Measurements from ENCODE around the gene GPC6.

Gene GPC6

GRCh38 chr13:93375491-93375890, 148.9 kb downstream of the GPC6 start:
- DNase-seq (ENCODE audit: low read depth) = no peak

- no peak for DNase-seq (ENCODE audit: low read depth)
Observed at GRCh38 chr13:93377196-93377595, 150.6 kb downstream of the GPC6 start.

- DNase-seq (ENCODE audit: low read depth) = no peak
Observed at GRCh38 chr13:93378184-93378583, 151.6 kb downstream of the GPC6 start.

- DNase-seq (ENCODE audit: low read depth) = no peak
Observed at GRCh38 chr13:93386116-93386515, 159.5 kb downstream of the GPC6 start.

GRCh38 chr13:93388701-93389100, 162.1 kb downstream of the GPC6 start:
- no peak for DNase-seq (ENCODE audit: low read depth)

GRCh38 chr13:93397619-93398018, 171.0 kb downstream of the GPC6 start:
- no peak for DNase-seq (ENCODE audit: low read depth)

- DNase-seq (ENCODE audit: low read depth) = no peak
Observed at GRCh38 chr13:93398167-93399035, 171.8 kb downstream of the GPC6 start.

- DNase-seq (ENCODE audit: low read depth) = no peak
Observed at GRCh38 chr13:93399212-93399611, 172.6 kb downstream of the GPC6 start.

GRCh38 chr13:93406136-93406535, 179.5 kb downstream of the GPC6 start:
- DNase-seq (ENCODE audit: low read depth) = no peak

GRCh38 chr13:93407551-93407950, 180.9 kb downstream of the GPC6 start:
- DNase-seq (ENCODE audit: low read depth) = no peak

GRCh38 chr13:93409001-93409400, 182.4 kb downstream of the GPC6 start:
- no peak for DNase-seq (ENCODE audit: low read depth)

GRCh38 chr13:93409816-93410215, 183.2 kb downstream of the GPC6 start:
- no peak for DNase-seq (ENCODE audit: low read depth)

GRCh38 chr13:93411186-93411680, 184.6 kb downstream of the GPC6 start:
- no peak for DNase-seq (ENCODE audit: low read depth)

- no peak for DNase-seq (ENCODE audit: low read depth)
Observed at GRCh38 chr13:93412676-93413075, 186.1 kb downstream of the GPC6 start.

- DNase-seq (ENCODE audit: low read depth) = no peak
Observed at GRCh38 chr13:93413972-93414717, 187.5 kb downstream of the GPC6 start.

- DNase-seq (ENCODE audit: low read depth) = no peak
Observed at GRCh38 chr13:93416736-93417355, 190.2 kb downstream of the GPC6 start.

- no peak for DNase-seq (ENCODE audit: low read depth)
Observed at GRCh38 chr13:93418398-93418797, 191.8 kb downstream of the GPC6 start.

GRCh38 chr13:93420206-93420605, 193.6 kb downstream of the GPC6 start:
- no peak for DNase-seq (ENCODE audit: low read depth)

GRCh38 chr13:93420887-93421286, 194.3 kb downstream of the GPC6 start:
- DNase-seq (ENCODE audit: low read depth) = no peak

GRCh38 chr13:93422980-93423543, 196.5 kb downstream of the GPC6 start:
- DNase-seq (ENCODE audit: low read depth) = no peak

- DNase-seq (ENCODE audit: low read depth) = no peak
Observed at GRCh38 chr13:93425411-93425810, 198.8 kb downstream of the GPC6 start.

- no peak for DNase-seq (ENCODE audit: low read depth)
Observed at GRCh38 chr13:93430381-93430780, 203.8 kb downstream of the GPC6 start.
